Measurements from ENCODE around the gene KIF14. TPM values are rescaled to one million over a fixed set of nuclear protein-coding genes. Genes with fewer than 3 reads are reported as not detected.
A peak's percentile ranks its signal among the peaks of the same experiment; 100 is the strongest.

The KIF14 gene
- total RNA-seq, 1 experiment from 2014 or later = 17.8 TPM

- ATAC-seq (peak; percentile 92), DNase-seq (ENCODE audit: low read depth, low spot score) (peak; percentile 67)
- Histone ChIP-seq H3K27me3 (ENCODE audit: control insufficient read depth, insufficient read depth, low read length) (no peaks in the 10 kb centered on the region), H3K4me1 (ENCODE audit: control insufficient read depth, insufficient read depth, low read length) (peaks cover 15% of the 10 kb centered on the region; the same call in 1 of the 2 replicates), H3K36me3 (ENCODE audit: control insufficient read depth, insufficient read depth, low read length) (no peaks in the 10 kb centered on the region), H3K27ac (ENCODE audit: low read length) (peak within 1 kb of the TSS; percentile 89), H3K9me3 (ENCODE audit: control insufficient read depth, insufficient read depth, low read depth, low read length) (no peaks in the 10 kb centered on the region), H3K4me3 (ENCODE audit: low read depth in 2 of 2, low read length in 2 of 2) (peak within 1 kb of the TSS; percentile 75 to 79)
- intact Hi-C loops (cut with micrococcal nuclease; ENCODE audit: unreplicated experiment) (no loop called here), in situ Hi-C loops (cut with HindIII; ENCODE audit: low pct_unique_long_range_greater_than_20kb, low sequenced_read_pairs) (no loop called here)
- no TSS peak for BruUV-seq (replicated peaks)
- TF ChIP-seq TCF7L2 (IDR thresholded peaks at IDR 0.05; ENCODE audit: low read depth, low read length) (no peak), POLR2AphosphoS5 (IDR thresholded peaks at IDR 0.05; ENCODE audit: low read depth, low read length) (peak; percentile 56; the same call in 1 of the 2 replicates)
- POLR2A ChIA-PET = interaction anchor here (0.6 to 0.9 kb wide), 11 partner anchors 15 to 398 kb away, joined by 3 to 15 read pairs (median 4); no protein-coding TSS in a partner anchor
- CTCF ChIA-PET = no interaction called here
These were observed 49.0 kb upstream of the KIF14 start, which contains the start of gene DDX59 for GRCh38 chr1:200669314-200670241. DDX59 (minus strand) TSS chr1:200669907; CDS start chr1:200666740, 3,167 bp downstream.

- H3K4me1 ChIP-seq (ENCODE audit: control insufficient read depth, insufficient read depth, low read length) = peaks cover 15% of the 10 kb centered on the region; the same call in 1 of the 2 replicates
- peak overlapping the region; percentile 75 to 79 for H3K4me3 ChIP-seq (ENCODE audit: low read depth in 2 of 2, low read length in 2 of 2)
- H3K9me3 ChIP-seq (ENCODE audit: control insufficient read depth, insufficient read depth, low read depth, low read length) = no peaks in the 10 kb centered on the region
- CTCF ChIA-PET = no interaction called here
- no peak for DNase-seq (ENCODE audit: low read depth, low spot score)
- intact Hi-C loops (cut with micrococcal nuclease; ENCODE audit: unreplicated experiment) = no loop called here
- no peak for ATAC-seq
- H3K36me3 ChIP-seq (ENCODE audit: control insufficient read depth, insufficient read depth, low read length) = no peaks in the 10 kb centered on the region
- in situ Hi-C loops (cut with HindIII; ENCODE audit: low pct_unique_long_range_greater_than_20kb, low sequenced_read_pairs) = no loop called here
- TSS peak; percentile 89 for BruUV-seq (replicated peaks)
- POLR2A ChIA-PET = interaction anchor here (0.6 kb wide), 1 partner anchor 282 kb away, joined by 4 read pairs; no protein-coding TSS in a partner anchor
- H3K27me3 ChIP-seq (ENCODE audit: control insufficient read depth, insufficient read depth, low read length) = no peaks in the 10 kb centered on the region
- TF ChIP-seq, protein P1, sequence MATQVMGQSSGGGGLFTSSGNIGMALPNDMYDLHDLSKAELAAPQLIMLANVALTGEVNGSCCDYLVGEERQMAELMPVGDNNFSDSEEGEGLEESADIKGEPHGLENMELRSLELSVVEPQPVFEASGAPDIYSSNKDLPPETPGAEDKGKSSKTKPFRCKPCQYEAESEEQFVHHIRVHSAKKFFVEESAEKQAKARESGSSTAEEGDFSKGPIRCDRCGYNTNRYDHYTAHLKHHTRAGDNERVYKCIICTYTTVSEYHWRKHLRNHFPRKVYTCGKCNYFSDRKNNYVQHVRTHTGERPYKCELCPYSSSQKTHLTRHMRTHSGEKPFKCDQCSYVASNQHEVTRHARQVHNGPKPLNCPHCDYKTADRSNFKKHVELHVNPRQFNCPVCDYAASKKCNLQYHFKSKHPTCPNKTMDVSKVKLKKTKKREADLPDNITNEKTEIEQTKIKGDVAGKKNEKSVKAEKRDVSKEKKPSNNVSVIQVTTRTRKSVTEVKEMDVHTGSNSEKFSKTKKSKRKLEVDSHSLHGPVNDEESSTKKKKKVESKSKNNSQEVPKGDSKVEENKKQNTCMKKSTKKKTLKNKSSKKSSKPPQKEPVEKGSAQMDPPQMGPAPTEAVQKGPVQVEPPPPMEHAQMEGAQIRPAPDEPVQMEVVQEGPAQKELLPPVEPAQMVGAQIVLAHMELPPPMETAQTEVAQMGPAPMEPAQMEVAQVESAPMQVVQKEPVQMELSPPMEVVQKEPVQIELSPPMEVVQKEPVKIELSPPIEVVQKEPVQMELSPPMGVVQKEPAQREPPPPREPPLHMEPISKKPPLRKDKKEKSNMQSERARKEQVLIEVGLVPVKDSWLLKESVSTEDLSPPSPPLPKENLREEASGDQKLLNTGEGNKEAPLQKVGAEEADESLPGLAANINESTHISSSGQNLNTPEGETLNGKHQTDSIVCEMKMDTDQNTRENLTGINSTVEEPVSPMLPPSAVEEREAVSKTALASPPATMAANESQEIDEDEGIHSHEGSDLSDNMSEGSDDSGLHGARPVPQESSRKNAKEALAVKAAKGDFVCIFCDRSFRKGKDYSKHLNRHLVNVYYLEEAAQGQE (IDR thresholded peaks at IDR 0.05; ENCODE audit: insufficient read depth in 1 of 2, low read depth in 2 of 2, low read length in 1 of 2) = no peak
- TF ChIP-seq POLR2AphosphoS5 (IDR thresholded peaks at IDR 0.05; ENCODE audit: low read depth, low read length) (no peak), SIN3A (IDR thresholded peaks at IDR 0.05; ENCODE audit: borderline replicate concordance, insufficient read depth, low read depth, low read length) (no peak), CTCF (IDR thresholded peaks at IDR 0.05) (no peak), TCF7L2 (IDR thresholded peaks at IDR 0.05; ENCODE audit: low read depth, low read length) (no peak)
- H3K27ac ChIP-seq (ENCODE audit: low read length) = peak overlapping the region; percentile 89
These were observed 48.2 kb upstream of the KIF14 start for GRCh38 chr1:200668514-200669313.

Measured in Panc1 (cell line).